SK-N-DZ (cell line): ENCODE results near the gene USP49.

Experiments
- DNase-seq: peaks from one replicate; pipeline ENCODE4 v3.0.0-alpha.2; 2015; ENCODE audit warnings: low spot score

The USP49 gene

GRCh38 chr6:41874741-41875140, 20.4 kb downstream of the USP49 start:
- DNase-seq = no peak

- DNase-seq = no peak
These were observed 23.0 kb downstream of the USP49 start for GRCh38 chr6:41872147-41872546.

- DNase-seq = no peak
These were observed 23.5 kb downstream of the USP49 start for GRCh38 chr6:41871691-41872090.

GRCh38 chr6:41859356-41859755, 35.8 kb downstream of the USP49 start:
- no peak for DNase-seq

- no peak for DNase-seq
These were observed 36.5 kb downstream of the USP49 start for GRCh38 chr6:41858703-41859102.

- no peak for DNase-seq
These were observed 44.3 kb downstream of the USP49 start for GRCh38 chr6:41850861-41851260.

GRCh38 chr6:41846666-41847237, 48.4 kb downstream of the USP49 start:
- peak; percentile 60 for DNase-seq

- no peak for DNase-seq
These were observed 52.0 kb downstream of the USP49 start for GRCh38 chr6:41843178-41843577.

GRCh38 chr6:41840326-41840725, 54.8 kb downstream of the USP49 start:
- DNase-seq = no peak

GRCh38 chr6:41836660-41837052, 58.5 kb downstream of the USP49 start:
- no peak for DNase-seq

GRCh38 chr6:41836022-41836659, 59.0 kb downstream of the USP49 start:
- no peak for DNase-seq

GRCh38 chr6:41832263-41832662, 62.9 kb downstream of the USP49 start:
- DNase-seq = no peak

- no peak for DNase-seq
These were observed 68.7 kb downstream of the USP49 start for GRCh38 chr6:41826343-41827022.

- DNase-seq = no peak
These were observed 70.3 kb downstream of the USP49 start for GRCh38 chr6:41824571-41825569.

GRCh38 chr6:41823178-41823577, 72.0 kb downstream of the USP49 start:
- DNase-seq = no peak

- no peak for DNase-seq
These were observed 73.2 kb downstream of the USP49 start for GRCh38 chr6:41822021-41822420.

GRCh38 chr6:41821266-41821665, 73.9 kb downstream of the USP49 start:
- DNase-seq = no peak

GRCh38 chr6:41818271-41819054, 76.7 kb downstream of the USP49 start:
- DNase-seq = no peak

- no peak for DNase-seq
These were observed 79.6 kb downstream of the USP49 start for GRCh38 chr6:41815587-41815986.

- no peak for DNase-seq
These were observed 80.5 kb downstream of the USP49 start for GRCh38 chr6:41814629-41815028.

- DNase-seq = no peak
These were observed 81.2 kb downstream of the USP49 start for GRCh38 chr6:41813956-41814355.
